ENCODE data around the gene ARHGAP5. TPM values are rescaled to one million over a fixed set of nuclear protein-coding genes. Genes with fewer than 3 reads are reported as not detected.

The ARHGAP5 gene
- total and polyA plus RNA-seq, 2 donors from 2014 or later: 17.7 to 142 TPM

DNA sequence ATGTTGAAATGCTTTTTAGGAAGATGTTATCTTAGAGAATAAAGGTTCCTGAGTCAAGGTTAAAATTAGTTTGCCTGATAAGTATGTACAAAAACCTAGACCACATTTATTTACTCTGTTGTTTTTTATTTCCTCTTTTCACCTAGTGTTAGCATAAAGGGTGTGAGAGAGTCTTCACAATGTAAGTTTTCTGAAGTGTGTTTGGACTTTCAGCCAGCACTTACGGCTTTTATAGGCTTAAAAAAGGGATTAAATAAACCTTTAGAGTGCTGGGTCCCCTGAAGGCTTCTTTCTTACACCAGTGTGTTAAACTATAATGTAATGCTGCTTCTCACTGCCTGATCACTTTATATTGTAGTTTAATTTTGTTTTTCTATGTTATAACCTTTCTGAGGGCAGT is 27.2 kb downstream of the ARHGAP5 start:
- DNase-seq (no peak), FAIRE-seq (no peak)
- Histone ChIP-seq H3K27me3 (ENCODE audit: control insufficient read depth, insufficient read depth, low read length) (no peaks in the 10 kb centered on the region), H3K9ac (ENCODE audit: low read length in 3 of 3) (no peak overlapping the region), H3K4me1 (ENCODE audit: control insufficient read depth in 2 of 3, insufficient read depth in 2 of 3, low read depth in 1 of 3, low read length in 3 of 3) (peaks cover 0 to 3% (median 0%) of the 10 kb centered on the region in 3 donors), H3K9me3 (ENCODE audit: control insufficient read depth in 2 of 3, insufficient read depth in 1 of 3, low read length in 3 of 3) (no peaks in the 10 kb centered on the region), H3K27ac (ENCODE audit: low read depth in 2 of 2, low read length in 2 of 2) (no peak overlapping the region), H3K4me3 (ENCODE audit: low read length in 3 of 3) (no peak overlapping the region), H3K36me3 (ENCODE audit: control insufficient read depth in 2 of 3, insufficient read depth in 3 of 3, low read length in 3 of 3) (no peaks in the 10 kb centered on the region)
- TF ChIP-seq, protein P1, sequence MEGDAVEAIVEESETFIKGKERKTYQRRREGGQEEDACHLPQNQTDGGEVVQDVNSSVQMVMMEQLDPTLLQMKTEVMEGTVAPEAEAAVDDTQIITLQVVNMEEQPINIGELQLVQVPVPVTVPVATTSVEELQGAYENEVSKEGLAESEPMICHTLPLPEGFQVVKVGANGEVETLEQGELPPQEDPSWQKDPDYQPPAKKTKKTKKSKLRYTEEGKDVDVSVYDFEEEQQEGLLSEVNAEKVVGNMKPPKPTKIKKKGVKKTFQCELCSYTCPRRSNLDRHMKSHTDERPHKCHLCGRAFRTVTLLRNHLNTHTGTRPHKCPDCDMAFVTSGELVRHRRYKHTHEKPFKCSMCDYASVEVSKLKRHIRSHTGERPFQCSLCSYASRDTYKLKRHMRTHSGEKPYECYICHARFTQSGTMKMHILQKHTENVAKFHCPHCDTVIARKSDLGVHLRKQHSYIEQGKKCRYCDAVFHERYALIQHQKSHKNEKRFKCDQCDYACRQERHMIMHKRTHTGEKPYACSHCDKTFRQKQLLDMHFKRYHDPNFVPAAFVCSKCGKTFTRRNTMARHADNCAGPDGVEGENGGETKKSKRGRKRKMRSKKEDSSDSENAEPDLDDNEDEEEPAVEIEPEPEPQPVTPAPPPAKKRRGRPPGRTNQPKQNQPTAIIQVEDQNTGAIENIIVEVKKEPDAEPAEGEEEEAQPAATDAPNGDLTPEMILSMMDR (IDR thresholded peaks at IDR 0.05; ENCODE audit: borderline replicate concordance, extremely low read depth, insufficient read depth): no peak
- intact Hi-C loops (cut with DNase I): no loop called here

DNA sequence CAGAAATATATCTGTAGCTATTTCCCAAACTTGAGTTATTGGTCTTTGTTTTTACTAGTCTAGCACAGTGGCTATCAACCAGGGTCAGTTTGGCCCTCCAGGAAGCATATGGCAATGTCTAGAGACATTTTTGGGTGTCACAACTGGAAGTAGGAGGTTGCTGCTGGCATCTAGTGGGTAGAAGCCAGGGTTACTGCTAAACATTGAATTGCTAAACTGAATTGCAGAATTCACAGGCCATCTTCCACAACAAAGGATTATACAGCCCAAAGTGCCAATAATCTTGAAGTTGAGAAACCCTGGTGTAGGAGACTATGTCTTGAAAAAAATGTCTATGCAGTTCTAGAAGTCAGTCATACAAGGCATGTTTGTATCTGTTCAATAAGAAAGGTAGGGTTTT is 27.7 kb downstream of the ARHGAP5 start:
- H3K36me3 ChIP-seq (ENCODE audit: control insufficient read depth in 2 of 3, insufficient read depth in 3 of 3, low read length in 3 of 3): no peaks in the 10 kb centered on the region
- no peak overlapping the region for H3K9ac ChIP-seq (ENCODE audit: low read length in 3 of 3)
- TF ChIP-seq, protein P1 (IDR thresholded peaks at IDR 0.05; ENCODE audit: borderline replicate concordance, extremely low read depth, insufficient read depth): no peak
- intact Hi-C loops (cut with DNase I): no loop called here
- DNase-seq: no peak
- peaks cover 0 to 3% (median 0%) of the 10 kb centered on the region in 3 donors for H3K4me1 ChIP-seq (ENCODE audit: control insufficient read depth in 2 of 3, insufficient read depth in 2 of 3, low read depth in 1 of 3, low read length in 3 of 3)
- no peaks in the 10 kb centered on the region for H3K27me3 ChIP-seq (ENCODE audit: control insufficient read depth, insufficient read depth, low read length)
- no peak overlapping the region for H3K27ac ChIP-seq (ENCODE audit: low read depth in 2 of 2, low read length in 2 of 2)
- FAIRE-seq: no peak
- no peaks in the 10 kb centered on the region for H3K9me3 ChIP-seq (ENCODE audit: control insufficient read depth in 2 of 3, insufficient read depth in 1 of 3, low read length in 3 of 3)
- no peak overlapping the region for H3K4me3 ChIP-seq (ENCODE audit: low read length in 3 of 3)

DNA sequence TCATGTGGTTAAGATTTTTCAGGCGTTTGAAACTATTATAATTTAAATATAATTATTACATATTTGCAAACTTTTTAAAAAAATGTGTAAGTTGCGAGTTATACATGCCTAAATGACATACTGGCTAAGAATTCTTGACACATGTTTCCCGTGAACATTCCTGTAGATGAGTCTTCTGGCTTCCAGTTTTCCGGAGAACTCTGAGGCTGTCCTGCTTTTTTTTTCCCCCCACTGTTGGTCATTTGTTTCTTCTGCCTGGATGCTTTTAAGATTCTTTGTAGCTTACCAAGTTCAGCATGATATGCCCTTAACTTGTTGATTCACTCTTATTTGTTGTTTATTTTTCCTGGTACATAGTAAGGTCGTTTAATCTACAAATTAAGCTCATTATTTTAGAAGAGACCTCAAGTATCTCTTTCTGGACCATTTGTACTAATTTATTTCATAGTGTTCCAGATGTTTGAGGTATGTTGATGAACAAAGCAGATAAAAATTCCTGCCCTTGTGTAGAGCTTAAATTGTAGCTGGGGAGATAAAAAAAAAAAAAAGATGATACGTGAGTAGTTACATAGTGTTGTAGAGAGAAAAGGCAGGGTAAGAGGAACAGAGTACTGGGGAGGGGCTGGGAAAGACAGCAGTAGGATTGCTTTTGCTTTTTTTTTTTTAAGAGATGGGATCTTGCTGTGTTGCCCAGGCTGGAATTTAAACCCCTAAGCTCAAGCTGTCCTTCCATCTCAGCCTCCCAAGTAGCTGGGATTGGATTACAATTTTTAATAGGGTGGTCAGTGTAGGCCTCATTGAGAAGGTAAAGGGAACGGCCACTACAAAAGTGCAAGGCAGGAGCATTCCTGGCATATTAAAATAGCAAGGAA is 32.8 kb downstream of the ARHGAP5 start:
- FAIRE-seq (no peak), DNase-seq (no peak)
- intact Hi-C loops (cut with DNase I): no loop called here
- no peaks in the 10 kb centered on the region for H3K9me3 ChIP-seq (ENCODE audit: control insufficient read depth in 2 of 3, insufficient read depth in 1 of 3, low read length in 3 of 3)
- no peak overlapping the region for H3K9ac ChIP-seq (ENCODE audit: low read length in 3 of 3)
- H3K36me3 ChIP-seq (ENCODE audit: control insufficient read depth in 2 of 3, insufficient read depth in 3 of 3, low read length in 3 of 3): no peaks in the 10 kb centered on the region
- H3K4me3 ChIP-seq (ENCODE audit: low read length in 3 of 3): no peak overlapping the region
- H3K27me3 ChIP-seq (ENCODE audit: control insufficient read depth, insufficient read depth, low read length): no peaks in the 10 kb centered on the region
- H3K27ac ChIP-seq (ENCODE audit: low read depth in 2 of 2, low read length in 2 of 2): no peak overlapping the region
- no peaks in the 10 kb centered on the region for H3K4me1 ChIP-seq (ENCODE audit: control insufficient read depth in 2 of 3, insufficient read depth in 2 of 3, low read depth in 1 of 3, low read length in 3 of 3)
- TF ChIP-seq, protein P1 (IDR thresholded peaks at IDR 0.05; ENCODE audit: borderline replicate concordance, extremely low read depth, insufficient read depth): no peak

Data from kidney (tissue), 14 donors.